Activated CD4-positive, alpha-beta T cell treated with anti-CD3 and anti-CD28 coated beads, Interleukin-10, Interleukin-2, amounts not matched to agents 100 ng/mL and 50 ng/mL, durations not matched to agents 16 hours and 8 hours (primary cell): Measurements from ENCODE around the gene NEURL1.

Experiments
- DNase-seq: peaks from one replicate; pipeline ENCODE4 v3.0.0-alpha.2; 2020

NEURL1 gene

DNA sequence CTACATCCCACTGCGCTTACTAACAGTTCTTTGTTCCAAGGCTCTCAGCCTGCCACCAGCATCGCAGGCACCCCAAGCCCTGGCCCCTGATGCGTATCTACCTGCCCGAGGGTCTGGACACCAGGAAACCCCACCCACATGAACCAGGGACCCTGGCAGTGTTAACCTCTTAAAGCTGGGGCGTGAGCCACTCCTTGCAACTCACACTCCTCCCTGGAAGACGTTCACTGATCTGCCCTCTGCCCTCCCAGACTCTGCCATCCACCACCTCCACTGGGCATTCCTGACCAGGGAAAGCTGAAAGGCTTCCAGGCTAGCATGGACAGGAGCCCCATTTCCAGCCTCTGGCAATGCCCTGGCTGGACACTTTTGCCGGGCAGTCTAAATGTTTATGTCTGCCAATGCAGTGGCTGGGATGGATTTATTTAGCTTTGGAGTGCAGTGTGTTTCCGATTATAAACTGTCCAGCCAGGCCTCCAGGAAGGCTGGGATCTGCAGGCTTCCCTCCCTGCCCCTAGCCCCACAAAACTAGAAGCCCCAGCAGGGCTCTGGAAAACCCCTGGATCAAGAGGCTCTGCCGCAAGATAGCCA, 117.5 kb downstream of the NEURL1 start:
- no peak for DNase-seq

- DNase-seq = no peak
Measured at GRCh38 chr10:103612462-103613365, 119.2 kb downstream of the NEURL1 start.

- no peak for DNase-seq
Measured at GRCh38 chr10:103613616-103614015, 120.1 kb downstream of the NEURL1 start.

DNA sequence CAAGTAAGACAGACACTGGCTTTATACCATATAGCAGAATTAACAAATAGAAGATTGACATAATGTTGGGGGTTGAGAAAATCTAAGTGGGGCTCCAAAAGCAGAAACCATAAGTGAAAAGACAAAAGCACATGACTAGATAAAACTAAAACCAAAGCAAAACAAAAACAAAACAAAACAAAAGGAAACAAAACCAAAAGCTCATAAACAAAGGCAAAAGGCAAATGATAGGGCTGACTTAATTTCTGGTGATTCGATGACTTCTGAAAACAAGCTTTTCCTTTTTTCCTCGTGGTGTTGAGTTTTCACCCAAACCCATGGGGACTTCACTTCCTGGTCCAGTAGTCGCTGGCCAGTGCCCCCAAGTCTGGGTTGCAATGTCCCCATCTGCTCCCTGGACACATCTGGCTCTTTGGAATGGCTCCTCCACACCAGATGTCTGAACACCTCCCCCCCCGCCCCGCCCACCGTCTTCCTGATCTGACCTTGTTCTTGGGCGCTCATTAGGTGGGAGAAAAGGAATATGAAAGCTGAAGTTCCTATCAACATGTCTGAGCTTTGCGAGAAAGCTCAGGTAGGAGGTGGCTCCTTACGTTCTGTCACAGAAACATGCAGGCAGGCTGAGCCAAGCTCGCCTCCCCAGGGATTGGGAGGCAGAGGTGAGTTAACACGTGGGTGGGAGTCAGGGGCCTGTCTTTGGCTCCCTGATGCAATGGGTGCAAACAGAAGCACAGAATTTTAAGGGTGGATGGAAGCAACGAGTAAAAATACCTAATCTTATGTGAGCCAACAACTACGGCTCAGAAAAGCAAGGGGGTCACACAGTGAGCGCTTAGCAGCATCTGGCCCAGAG, 121.0 kb downstream of the NEURL1 start:
- DNase-seq = no peak

GRCh38 chr10:103616705-103617601, 123.4 kb downstream of the NEURL1 start:
- DNase-seq = no peak

GRCh38 chr10:103617602-103618385, 124.3 kb downstream of the NEURL1 start:
- no peak for DNase-seq

GRCh38 chr10:103618575-103619423, 125.3 kb downstream of the NEURL1 start:
- DNase-seq = no peak

GRCh38 chr10:103619424-103620351, 126.2 kb downstream of the NEURL1 start:
- no peak for DNase-seq

DNA sequence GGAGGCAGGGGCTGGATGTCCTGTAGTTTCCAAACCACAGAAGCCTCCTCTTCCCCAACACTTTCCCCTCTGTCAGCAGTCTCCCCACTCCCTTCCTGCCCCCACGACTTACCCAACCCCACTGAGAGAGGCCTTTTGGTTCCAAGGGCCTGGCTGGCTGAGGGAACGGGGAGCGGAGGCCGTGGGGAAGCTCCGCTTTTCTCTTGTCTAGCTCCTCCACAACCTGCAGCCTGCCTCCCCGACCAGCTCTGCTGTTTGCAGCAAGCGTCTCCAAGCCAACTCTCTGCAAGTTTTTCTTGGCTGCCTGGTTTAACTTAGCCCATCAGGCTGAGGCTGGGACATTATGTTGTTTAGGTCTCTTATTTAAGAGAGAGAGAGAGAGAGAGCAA, 126.8 kb downstream of the NEURL1 start:
- no peak for DNase-seq

DNA sequence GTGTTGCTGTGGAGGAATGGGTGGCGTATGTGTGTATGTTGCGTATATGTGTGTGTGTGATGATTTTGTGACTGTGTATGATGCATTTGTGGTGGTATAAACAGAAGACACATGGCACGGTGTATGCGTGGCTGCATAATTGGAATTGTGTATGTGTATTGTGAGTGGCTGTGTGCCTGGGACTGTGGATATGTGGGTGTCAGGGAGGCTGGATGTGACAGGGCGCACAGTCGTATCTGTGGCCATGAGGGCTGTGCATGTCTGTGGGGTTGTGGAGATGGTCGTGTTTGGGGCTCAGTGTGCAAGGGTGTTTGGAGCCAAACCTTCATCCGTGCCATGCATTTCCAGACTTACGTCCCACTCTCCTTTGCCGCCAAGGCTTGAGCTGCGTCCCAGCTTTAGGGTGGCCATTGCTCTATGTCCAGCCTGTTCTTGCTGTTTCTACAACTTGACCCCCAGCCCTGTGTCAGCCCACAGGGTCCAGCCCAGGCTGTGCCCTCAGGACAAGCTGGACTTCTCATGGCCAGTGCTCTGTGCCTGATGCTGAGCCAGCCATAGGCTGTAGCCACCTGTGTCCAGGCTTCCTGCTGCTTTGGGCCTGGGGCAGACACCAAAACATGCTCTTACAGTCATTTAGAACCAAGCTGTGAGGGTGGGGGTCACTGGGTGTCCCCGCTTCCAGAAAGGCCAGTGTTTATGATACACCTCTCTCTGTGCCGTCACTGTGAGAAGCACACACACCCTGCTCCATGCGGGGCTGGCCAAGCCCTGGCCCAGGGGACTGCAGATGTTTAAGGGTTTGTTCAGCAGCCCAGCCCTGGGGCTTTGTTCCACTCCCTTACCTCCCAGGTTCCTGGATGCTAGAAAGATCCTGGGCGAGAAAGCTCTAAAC, 127.6 kb downstream of the NEURL1 start:
- no peak for DNase-seq

- no peak for DNase-seq
Measured at GRCh38 chr10:103621783-103622125, 128.2 kb downstream of the NEURL1 start.

DNA sequence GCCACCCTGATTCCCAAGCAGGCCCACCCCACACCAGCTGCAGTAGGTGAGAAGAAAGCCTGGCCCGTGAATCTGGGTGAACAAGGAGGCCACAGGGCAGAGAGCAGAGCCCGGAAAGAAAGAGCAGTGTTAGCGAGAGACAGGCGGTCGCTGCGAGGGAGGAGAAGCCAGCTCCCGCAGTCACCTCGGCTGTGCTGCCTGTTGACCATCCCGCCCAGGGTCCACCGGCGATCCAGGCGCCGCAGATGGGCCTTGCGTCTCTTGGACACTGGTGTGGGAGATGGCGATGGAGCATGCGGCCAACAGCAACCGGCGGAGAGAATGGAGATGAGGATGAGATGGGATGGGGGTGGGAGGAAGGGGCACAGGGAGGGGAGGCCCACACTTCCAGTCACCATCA, 128.8 kb downstream of the NEURL1 start:
- DNase-seq = no peak

GRCh38 chr10:103622935-103623574, 129.6 kb downstream of the NEURL1 start:
- no peak for DNase-seq

DNA sequence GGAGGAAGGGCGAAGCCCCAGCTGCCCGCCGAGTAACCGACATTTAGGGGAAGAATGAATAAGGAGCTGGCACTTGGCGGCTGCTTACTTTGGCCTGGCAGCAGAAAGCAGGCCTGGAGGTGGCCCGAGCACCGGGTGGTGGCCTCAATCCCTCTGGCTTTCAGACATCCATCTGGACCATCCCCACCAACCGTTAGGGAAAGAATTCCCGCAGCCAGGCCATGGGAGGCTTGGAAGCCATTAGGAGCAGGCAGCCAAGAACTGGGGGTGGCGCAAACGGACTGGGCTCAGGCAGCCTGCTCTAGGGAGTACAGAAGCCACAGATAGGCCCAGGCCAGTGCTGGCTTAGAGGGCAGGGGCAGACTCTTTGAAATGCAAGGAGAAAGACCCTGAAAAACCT, 132.7 kb downstream of the NEURL1 start:
- DNase-seq = no peak

DNA sequence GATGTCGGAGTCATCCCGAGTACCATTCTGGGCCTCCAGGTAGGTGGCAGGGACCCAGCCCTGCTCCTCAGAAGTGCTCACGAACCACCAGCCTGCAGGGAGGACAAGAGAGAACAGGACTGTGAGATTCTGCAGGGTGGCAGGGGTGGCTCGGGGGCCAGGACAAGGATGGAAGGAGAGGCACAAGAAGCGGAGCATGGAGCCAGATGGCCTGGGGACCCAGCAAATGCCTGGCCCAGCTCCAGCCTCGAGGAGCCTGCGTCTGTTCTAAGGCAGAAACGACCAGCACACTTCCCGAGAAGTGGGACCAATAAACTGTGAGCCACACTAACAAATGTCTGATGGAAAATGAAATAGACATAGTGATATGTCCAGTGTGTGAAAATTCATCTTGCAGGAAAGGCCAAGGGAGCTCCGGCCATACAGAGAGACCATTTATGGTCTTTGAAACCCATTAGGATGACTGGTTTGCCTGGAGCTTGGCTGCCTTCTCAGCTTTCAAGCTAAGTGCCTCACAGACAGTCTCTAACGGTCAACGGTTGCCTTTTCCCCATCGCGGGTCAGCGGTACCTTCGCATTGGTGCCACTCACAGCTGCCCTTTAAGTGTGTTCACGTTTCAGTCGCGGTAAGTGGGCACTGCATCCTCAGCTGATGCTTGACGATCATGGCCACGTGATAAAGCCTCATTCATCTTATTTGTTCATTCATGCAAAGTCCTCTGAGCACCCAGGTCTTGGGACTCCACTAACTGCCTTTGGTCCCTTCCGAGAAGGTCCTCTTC, 133.8 kb downstream of the NEURL1 start:
- DNase-seq = no peak

GRCh38 chr10:103627893-103628292, 134.4 kb downstream of the NEURL1 start:
- no peak for DNase-seq

DNA sequence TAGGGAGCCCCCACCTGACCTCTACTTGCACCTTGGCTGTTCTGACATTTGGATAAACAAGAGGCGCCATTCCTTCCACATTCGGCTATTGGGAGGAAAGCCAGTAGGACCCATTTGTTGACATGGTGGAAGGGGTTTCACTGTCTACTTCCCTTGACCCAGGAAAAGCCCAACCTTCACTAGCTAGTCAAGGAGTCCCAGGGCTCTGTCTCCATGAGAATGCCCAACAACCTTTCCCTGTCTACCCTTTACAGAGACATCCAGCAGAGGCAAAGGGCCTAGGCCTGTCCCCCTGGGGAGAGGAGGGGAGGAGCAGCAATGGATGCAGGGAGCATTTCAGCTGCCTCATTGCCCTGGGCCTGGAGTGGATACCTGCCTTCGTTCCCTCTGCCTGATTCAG, 136.1 kb downstream of the NEURL1 start:
- no peak for DNase-seq
